ENCODE measurements around the gene TMEM131.
"Not testable (repeated sequence)": the region's sequence is repeated elsewhere in the genome, so short reads cannot be mapped to it uniquely, and the experiment has no call there.

The TMEM131 gene

GRCh38 chr2:97716695-97717612 lies 278.8 kb downstream of the TMEM131 start:
- DNase-seq = no peak

DNA sequence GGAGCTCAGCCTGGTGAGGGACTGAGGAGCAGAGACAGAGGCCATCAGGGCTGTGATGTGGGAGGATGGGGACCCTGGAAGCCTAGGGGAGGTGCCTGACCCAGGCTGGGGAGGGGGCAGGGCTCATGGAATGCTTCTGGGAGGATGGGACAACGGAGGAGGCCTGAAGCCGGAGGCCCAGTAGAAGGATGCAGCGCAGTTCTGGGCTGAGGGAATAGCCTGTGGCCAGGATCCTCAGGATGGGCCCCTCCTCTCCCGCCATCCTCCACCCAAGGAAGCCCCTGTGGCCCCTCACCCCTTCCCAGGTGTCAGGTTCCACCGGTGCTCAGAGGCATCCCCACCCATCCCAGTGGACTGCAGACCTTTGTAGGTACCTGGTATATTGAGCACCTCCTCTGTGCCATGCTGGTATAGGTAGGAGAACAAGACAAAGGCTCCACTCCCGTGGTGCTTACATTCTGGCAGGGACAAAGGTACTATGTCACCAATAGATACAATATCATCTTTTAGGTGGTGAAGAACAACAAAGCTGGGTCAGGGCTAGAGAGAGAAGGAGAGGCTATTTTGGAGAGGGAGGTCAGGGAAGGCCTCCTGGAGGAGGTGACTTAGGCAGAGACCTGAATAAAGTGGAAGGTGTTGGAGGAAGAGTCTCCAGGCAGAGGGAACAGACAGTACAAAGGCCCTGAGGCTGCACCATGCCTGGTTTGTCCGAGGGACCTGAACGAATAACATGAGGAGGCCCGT lies 279.6 kb downstream of the TMEM131 start:
- DNase-seq = no peak

DNA sequence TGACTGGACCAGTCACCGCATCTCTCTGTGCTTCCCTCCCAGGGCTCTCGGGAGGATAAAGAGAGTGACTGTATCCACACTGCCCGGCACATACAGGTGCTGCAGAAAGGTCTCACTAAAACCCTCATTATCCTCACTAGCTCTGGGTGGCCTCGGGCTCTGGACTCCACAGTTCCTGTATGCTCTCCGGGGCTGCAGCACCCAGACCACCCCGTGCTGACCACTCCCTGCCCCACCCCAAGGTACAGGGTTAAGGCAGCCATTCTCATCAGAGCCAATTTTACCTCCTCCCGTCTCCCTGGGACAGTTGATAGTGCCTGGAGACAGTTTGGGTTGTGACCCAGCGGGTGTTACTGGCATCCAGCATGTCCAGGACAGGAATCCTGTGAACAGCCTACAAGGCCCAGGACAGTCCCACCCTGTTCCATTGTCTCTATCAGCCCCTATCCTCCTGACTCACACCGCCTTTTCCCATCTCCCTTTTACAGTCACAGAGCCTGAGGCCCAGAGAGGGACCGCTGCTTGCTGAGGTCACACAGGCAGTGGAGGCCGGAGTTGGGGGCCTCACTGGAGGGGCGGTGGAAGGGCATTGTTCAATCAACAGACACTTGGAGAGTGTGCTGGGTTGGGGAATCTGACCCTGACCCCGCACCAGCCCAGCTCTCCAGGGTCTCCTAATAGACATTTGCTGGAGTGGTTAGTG lies 280.6 kb downstream of the TMEM131 start:
- no peak for DNase-seq

DNA sequence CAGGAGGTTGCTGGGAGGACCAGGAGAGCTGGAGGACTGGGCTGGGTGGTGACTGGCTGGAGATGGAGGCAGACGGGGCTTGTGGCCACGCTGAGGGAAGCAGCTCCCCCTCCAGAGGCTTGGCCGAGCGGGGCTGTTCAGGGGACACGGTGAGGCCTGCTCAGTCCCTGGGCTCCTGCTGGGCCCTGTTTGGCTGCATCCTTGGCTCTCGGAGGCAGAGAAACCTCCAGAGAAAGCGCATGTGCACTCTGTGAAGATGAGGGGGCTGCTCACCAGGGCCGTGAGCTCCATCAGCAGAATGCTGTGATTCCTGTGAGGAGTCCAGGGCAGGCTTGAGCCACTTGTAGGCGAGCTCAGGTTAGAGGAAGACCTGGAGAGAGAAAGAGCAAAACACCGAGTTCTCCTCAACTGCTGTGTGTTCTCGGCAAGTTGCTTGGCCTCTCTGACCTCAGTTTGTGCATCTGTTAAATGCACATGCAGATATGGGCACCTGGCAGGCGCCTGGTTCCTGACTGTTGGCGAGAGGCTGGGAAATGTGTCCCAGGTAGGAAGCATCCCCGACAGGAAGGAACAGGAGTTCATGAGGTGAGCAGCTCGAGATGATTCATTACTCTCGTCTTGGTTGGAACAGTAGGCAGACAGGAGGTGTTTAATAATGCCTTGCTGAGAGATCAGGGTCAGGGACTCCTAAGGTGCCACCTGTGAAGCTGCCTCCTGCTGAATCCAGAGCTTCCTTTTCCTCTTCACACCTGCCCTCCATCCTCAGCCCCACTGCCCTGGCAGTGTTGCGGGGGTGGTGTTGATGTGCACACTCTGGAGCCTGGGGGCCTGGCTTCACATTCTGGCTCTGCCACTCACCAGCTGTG lies 281.4 kb downstream of the TMEM131 start:
- no peak for DNase-seq

GRCh38 chr2:97713296-97714083 lies 282.3 kb downstream of the TMEM131 start, which contains the start of gene ZAP70:
Gene ZAP70 (plus strand): TSS chr2:97713576. CDS start chr2:97724037, 10,461 bp downstream.
- no peak for DNase-seq

GRCh38 chr2:97712693-97713295 lies 283.0 kb downstream of the TMEM131 start:
- no peak for DNase-seq

DNA sequence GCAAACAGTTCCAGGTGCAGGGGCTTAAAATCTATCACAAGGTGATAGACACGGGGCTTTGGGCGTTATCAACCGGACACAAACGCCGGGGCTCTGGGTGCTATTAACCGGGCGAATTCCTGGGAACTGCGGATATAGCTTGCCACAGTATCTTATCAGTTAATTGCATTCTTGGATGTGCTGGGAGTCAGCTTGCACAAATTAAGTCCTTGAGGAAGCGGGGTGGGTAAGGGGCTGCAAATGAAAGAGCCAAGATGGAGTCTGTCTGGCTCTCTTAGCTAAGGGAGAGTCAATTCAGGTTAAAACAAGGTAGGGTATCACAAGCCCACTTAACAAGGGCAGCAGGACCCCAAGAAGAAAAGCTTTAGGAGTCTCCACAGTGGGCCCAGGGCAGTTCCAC lies 283.6 kb downstream of the TMEM131 start:
- not testable (repeated sequence) for DNase-seq

DNA sequence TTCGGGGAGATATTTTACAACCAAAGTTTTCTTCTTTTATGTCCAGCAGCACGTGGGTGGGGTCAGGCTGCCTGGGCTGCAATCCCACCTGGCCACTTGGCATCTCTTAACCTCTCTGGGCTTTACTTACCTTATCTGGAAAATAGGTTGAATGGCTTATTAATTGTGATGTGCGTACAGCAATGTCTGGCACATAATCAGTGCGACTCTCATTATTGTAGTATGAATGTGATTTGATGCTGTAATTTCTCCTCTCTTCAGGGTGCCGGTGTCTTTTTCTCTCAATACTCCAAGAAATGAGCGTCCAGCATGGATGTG lies 284.4 kb downstream of the TMEM131 start:
- no peak for DNase-seq

- no peak for DNase-seq
Observed at GRCh38 chr2:97708608-97709007, 287.1 kb downstream of the TMEM131 start.

GRCh38 chr2:97708048-97708380 lies 287.7 kb downstream of the TMEM131 start:
- no peak for DNase-seq

- no peak for DNase-seq
Observed at GRCh38 chr2:97707362-97708047, 288.2 kb downstream of the TMEM131 start.

DNA sequence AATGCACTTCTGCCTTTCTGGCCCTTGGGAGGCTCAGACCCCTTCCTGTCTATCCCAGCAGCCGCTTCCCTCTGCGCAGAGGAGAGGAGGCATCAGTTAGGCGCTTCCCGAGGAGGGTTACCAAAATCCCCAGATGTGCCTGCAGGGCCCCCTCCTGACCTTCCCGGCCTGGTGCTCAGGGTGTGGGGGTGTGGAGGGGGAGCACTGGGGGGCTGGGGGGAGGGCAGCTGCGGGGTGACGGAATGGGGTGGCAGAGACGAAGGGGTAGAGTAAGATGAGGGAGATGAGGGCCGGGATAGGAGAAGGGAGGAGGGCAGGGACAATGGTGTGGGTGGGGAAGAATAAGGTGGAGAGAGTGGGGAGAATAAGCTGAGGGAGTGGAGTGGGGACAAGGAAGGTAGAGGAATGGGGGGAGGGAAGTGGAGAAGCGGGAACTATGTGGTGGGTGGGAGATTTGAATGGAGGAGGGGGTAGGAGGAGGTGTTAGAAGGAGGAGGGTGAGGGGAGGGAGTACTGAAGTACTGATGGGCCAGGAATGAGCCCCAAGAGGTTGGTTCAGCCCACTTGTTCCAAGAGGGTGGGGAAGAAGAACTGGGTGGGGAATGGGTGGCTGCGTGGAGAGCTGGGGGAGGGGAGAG lies 288.9 kb downstream of the TMEM131 start:
- no peak for DNase-seq

Data from NCI-H2171 (cell line).